Glomerular visceral epithelial cell (primary cell): ENCODE results near the gene LGR4.
A peak's percentile ranks its signal among the peaks of the same experiment; 100 is the strongest.

Experiments used
- DNase-seq: peaks from one replicate; pipeline ENCODE4 v3.0.0-alpha.2; 2016; ENCODE audit errors: extremely low spot score

LGR4 gene

DNA sequence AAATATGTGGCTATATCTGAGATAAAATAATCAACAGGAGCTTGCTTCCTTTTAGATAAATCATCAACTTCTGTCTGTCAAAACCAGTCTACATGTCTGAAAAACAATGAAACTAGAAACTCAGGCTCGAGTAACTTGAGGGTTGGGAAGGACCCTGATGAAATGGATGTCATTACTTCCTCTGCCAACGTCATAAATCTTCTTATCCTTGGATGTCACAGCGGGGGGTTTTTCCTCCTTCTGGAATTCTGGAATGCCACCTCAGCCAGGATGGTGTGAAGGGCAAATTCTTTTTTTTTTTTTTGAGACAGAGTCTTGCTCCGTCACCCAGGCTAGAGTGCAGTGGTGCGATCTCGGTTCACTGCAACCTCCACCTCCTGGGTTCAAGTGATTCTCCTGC is 13.4 kb downstream of the LGR4 start:
- DNase-seq = peak; percentile 38

DNA sequence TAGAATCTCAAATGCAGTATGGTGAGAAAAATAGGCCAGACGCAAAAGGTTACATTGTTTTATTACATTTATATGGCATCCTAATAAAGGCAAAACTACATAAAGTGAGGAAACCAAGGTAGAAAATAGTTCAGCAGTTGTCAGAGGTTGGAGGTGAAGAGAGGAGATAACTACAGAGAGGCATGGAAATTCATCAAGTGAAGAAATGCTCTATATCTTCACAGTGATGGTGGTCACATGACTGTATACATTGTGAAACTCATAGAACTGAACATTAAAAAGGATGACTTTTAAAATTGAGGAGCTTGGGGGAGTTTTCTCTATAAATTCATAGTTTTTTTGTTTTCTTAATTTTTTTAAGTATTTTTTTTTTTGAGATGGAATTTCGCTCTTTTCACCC is 14.4 kb downstream of the LGR4 start:
- no peak for DNase-seq

DNA sequence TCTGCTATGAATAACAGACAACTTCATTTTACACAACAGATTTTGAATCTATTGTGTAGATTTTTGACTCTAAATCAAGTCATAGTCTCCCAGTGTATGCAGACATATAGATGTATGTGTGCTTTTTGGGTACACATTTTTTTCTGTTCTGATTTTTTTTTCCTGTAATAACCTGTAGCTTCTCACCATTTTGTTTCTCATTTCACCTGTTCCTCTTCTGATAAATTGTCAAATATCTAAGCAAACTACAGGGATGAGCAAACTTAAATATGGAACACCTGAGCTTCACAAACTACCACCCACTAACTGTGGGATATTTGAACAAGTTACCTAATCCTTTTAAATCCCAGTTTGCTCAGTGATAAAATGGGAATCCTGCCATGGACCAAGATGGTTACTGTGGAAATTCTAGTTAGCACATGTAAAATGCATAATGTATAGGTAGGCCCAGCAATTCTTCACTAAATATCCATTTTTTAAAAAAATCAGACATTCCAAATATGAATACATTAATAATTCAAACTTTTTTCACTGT is 15.7 kb downstream of the LGR4 start:
- no peak for DNase-seq

DNA sequence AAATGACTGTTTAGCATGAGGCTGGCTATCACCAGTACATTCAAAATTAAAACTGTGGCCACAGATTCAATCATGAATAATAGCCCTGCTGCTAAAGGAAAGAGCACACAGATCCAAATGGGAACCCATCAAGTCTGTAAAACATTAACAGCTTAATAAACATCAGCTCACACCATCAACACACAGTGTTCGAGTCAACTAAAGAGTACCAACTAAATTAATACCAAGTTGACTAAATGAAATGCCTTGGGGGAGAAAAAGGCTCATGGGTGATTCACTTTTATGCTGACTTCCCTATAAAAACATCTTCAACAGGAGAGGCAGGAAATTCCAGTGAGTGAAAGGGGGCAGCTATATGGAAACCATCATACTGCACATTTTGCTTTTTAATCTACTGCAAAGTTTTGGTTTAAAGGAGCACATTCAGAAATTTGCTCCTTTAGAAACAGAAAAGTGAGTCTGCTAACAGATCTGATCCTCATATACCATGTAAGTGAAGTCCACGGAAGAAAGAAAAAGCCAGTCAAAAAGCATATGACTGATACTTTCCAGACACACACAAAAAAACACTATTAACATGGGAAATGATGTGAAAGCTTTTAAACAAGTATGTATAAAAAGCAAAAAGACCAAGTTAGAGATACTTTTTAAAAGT is 16.3 kb downstream of the LGR4 start:
- DNase-seq = peak; percentile 53

DNA sequence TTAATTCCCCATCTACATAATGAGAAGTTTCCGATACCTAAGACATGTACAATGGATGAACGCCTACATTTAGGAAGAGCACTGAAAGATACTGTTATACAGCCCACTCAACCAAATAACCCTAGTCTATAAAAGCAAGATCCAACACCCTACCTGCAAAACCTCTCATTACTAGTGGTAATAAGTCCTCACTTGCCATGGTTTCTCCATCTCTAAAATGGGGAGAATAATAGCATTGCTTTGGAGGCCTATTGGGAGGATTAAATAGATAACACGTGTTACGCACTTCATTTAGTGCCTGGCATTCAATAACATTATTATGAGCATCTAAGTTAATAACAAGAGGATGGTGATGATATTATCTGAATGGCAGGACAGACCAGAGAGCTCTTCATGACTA is 16.9 kb downstream of the LGR4 start:
- DNase-seq = no peak

DNA sequence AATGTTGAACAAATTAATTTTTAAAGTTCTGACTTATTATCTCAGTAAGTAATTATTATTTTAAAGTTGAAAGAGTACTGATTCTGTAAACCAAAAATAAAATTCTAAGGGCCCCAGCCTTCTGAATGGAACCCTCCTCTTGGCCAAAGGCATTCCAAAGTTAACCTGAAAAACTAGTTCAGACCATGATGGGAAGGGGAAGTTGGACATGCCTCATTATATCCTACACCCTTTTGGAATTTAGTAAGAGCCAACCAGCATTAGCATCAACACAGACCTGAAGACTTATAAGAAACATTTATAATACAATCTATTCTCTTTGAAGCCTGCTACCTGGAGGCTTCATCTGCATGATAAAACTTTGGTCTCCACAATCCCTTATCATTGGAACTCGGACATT is 18.9 kb downstream of the LGR4 start:
- DNase-seq = no peak

DNA sequence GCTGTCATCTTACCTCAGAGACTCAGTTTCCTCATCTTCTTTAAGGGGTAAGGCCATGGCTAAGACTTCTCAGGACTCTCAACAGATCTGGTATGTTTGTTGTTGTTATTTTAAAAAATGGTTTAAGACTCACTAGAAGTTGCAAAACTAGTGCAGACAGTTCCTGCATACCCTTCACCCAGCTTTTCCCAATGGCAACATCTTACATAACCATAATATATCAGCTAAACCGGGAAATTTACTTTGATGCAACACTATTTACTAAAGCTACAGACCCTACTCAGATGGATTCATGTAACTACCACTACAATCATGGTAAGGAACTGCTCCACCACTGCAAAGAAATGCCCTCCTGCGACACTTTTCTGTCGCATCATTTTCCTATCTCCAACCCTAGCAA is 20.4 kb downstream of the LGR4 start:
- DNase-seq = no peak

DNA sequence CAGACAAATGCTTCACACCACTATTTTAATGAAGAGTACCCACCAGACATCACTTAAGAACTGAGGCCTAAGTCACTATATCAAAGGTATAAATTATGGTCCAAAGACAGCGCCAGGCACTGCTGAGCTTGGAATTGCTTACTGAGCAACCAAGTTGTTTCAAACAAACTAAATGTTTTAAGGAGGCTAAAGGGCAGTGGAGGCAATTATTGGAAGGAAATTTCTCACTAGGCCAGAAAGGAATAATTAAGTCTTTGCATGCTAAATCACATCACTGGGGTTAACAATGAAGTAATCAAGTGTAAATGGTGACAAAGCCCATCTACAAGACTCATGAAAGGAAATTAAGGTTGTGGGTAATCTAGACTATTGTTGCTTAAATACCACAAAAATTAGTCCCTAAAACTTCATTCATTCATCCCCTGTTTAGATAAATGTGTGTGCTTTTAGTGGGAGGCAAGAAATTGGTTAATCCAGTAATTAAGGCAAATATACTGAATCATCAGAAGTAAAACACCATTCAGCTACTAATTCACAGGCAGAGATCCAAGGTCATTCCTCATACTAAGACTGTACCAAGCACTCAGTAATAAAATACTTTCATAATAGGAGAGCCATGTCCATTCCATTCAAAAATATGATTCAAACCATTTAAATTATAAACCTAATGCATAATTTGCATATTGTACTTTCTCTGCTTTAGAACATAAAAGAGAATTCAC is 21.2 kb downstream of the LGR4 start:
- no peak for DNase-seq

DNA sequence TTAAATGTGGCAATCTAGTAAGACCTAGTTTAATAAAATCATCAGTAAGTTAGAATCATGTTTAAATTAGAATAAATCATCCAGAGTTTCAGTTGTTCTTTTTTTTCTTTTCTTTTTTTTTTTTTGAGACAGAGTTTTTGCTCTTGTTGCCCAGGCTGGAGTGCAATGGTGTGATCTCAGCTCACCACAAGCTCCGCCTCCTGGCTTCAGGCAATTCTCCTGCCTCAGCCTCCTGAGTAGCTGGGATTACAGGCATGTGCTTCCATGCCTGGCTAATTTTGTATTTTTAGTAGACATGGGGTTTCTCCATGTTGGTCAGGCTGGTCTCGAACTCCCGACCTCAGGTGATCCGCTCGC is 24.4 kb downstream of the LGR4 start:
- peak; percentile 30 for DNase-seq

DNA sequence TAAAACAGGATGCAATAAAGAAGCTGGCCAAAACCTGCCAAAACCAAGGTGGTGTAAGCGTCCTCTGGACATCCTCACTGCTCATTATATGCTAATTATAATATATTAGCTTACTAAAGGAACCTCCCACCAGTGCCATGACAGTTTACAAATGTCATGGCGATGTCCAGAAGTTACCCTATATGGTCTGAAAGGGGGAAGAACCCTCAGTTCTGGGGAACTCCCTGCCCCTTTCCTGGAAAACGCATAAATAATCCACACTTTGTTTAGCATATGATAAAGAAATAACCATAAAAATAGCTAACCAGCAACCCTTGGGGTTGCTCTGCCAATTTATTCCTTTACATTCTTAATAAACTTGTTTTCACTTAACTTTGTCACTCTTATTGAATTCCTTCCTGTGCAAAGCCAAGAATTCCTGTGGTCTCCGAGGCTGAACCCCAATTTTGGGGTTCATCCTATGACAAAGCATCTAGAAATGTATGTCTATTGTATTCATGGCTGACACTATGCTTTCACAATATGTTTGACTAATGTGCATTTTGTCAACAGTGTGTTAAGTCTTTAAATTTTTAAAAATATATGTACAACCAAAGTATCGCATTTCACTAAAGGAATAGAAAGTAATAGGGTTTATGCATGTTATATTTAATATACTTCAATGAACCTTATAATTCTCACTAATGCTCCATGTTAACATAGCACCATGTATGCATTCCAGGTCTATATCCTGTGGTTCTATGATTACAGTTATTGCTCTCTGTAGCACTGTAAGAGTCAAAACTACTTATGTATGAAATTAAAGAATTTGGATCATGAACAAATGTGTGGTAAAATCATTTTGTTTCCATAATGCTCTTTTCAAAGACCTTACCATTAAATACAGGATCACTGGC is 25.1 kb downstream of the LGR4 start:
- DNase-seq = peak; percentile 35

DNA sequence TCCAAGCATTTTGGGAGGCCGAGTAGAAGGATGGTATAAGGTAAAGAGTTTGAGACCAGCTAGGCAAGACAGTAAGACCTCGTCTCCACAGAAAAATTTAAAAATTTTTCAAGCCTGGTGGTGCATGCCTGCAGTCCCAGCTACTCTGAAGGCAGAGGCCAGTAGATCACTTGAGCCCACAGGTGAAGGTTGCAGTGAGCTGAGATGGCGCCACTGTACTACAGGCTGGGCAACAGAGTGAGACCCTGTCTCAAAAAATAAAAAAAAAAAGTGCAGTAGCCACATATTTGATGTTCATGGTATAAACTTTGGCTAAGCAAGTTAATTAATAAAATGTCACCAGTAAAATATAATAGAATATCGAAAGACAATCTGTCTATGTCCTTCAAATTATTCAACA is 27.0 kb downstream of the LGR4 start:
- no peak for DNase-seq

DNA sequence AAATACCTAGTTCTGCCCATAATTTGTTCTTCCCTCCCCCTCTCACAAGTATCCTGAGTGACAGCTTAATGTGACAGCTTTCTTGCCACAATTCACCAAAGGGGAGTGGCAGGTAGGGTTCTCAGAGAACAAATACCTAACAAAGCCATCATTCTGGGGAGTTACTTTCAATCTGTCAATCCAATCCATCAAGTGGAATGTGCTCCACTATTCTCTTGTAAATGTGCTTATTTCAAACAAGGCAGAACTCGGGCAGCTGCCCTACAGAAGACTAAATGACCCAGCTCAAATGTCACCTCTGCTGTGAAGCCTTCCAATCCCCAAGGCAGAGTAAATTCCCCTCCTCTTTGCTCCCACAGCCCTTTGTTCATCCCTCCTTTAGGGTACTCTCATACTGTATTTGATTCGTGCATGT is 27.8 kb downstream of the LGR4 start:
- no peak for DNase-seq

DNA sequence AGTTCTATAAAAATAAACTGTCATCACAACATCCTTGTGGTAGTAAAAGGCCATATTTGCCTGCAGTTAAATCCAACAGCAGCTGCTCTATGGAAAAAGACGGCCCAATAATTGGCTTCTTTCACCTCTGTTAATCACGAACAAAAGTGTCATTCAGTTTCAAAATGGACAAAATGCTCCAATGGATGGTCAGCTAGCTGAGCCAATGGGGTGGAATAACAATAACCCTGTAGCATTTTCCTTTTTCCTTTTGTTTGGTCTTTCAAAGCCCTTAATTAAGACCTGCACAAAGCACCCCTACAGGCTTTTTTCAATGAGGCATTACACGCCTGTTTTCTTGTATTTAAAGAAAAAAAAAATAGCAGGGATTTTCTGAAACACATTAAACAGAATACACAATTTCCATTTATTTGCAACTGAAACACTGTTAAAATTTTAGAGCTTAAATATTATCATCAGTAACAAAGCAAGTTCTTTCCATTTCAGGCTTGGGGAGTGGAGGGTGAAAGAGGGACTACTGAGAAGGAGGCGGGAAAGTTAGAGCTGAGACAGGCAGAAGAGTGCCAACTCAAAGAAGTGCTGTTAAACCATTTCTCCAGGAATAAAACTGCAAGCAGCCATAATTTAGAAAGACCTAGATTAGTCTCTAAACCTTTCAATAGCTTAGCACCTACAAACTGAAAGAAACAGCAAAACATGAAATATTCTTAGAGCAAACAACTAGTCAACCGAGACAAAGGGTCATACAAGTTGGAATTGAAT is 28.7 kb downstream of the LGR4 start:
- no peak for DNase-seq

DNA sequence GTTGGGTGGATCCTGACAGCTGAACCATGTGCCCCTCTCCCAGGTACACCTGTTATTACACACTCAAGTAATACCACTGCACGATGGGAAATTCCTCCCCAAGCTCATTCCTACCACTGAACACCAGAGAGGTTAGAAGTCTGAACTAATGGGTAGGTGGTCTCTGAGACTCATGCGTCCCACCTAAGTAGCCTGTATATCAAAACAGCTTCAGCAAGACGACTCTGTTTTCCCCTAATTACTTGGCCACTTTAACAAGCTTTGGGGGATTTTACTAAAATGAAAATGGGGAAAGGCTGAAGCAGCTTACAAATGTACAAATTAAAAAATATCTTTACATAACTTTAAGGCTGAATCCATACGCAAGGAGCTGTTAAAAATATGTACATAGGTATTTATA is 29.4 kb downstream of the LGR4 start:
- no peak for DNase-seq

DNA sequence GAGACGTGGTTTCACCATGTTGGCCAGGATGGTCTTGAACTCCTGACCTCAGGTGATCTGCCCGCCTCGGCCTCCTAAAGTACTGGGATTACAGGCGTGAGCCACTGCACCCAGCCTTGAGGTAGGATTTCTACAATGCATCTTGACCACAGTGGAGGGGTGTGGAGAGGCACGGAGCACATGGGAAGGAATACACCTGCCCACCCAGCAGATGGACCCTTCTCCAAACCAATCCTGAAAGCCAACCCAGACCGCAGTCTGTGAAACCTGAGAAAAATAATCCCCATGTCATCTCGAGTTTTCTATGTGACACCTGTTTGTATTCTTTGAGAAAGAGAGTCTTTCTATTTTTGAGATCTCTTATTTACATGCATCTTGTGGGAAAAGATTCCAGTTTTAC is 32.5 kb downstream of the LGR4 start:
- DNase-seq = no peak

DNA sequence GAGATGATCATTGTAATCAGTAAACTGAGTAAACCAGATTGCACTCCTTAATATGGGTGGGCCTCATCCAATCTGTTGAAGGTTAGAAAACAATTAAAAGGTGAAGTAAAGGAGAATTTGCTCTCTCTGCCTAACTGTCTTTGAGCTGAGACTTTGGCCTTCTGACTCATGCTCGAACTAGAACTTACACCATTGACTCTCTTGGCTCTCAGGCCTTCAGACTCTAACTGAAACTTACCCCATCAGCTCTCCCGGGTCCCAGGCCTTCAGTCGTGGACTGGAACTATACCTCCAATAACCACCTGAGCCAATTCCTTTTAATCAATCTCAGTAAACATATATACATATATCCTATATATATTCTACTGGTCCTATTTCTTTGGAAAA is 34.0 kb downstream of the LGR4 start:
- DNase-seq = no peak

DNA sequence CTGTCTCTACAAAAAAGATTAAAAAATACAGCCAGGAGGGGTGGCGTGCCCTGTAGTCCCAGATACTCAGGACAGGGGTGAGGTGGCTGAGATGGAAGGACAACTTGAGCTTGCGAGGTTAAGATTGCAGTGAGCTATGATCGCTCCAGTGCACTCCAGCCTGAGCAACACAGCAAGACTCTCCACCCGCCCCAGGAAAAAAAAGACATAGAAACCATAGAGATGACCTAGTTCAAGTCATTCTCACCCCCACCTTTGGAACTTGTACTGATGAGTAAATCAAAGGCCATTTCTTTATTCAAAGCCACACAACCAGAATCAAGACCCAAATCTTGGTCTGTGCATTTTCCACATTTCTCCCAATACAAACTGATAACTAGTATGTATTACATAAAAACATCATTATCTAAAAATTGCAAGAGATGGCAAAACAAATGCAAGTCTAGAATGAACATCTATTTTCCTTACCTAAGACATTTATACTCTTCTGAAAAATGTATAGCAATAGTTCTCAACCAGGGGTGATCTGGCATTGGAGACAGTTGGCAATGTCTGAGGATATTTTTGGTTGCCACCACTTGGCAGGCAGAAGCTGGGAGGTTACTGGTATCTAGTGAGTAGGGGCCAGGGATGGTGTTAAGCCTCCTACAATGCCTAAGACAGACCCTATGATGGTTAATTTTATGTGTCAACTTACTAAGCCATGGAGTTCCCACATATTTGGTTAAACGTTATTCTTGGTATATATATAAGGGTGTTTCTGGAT is 34.6 kb downstream of the LGR4 start:
- DNase-seq = no peak

DNA sequence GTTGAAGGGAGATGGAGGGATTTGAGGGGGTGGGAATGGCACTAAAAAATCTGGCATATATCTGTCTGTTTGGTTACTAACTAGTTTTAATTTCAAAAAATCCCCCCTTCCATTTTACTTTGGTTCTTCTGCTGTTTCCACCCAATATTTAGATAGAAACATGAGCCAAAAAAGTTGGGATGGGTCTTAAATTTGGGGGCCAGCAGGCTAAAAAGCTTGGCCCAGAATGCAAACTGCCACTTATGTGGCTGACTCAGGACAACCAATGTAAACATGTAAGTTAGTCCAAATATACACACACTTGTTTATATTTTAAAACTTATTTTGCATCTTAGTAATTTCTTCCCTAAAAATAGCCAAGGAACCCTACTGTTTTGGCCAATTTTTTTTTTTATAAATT is 35.7 kb downstream of the LGR4 start:
- no peak for DNase-seq

DNA sequence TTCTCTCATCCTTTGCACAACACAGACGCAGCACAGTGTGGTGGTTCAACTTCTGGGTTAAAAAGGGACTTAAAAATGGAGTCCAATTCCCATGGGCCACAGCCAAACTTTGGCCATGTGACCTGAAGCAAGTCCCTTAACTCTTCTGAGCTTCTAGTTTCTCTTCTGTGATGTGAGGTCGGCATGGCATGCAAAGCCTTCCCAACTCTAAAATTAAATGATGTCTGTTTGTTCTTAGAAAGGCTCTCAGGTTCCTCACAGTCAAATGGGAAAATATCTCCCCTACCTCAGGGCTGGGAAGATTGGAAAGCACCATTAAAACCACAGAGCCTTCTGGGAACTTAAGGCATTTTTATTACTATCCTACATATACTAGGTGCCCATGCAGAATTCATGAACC is 38.8 kb downstream of the LGR4 start:
- no peak for DNase-seq

DNA sequence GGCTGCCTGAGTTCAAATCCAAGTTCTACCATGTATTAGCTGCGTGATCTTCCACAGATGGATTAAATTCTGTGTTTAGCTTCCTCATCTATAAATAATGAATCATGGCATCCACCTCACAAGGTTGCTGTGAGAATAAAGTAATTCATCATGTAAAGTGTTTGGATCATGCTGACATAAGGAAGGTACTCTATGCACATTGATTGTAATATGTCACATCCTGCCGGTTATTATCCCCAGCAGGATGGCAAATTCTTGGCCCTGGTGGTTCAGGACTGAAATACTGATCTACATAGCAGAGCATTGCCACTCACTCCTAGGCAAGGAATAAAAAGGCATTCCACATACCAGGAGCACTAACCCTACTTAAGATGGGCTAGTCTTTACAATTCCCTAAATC is 40.8 kb downstream of the LGR4 start:
- DNase-seq = no peak

DNA sequence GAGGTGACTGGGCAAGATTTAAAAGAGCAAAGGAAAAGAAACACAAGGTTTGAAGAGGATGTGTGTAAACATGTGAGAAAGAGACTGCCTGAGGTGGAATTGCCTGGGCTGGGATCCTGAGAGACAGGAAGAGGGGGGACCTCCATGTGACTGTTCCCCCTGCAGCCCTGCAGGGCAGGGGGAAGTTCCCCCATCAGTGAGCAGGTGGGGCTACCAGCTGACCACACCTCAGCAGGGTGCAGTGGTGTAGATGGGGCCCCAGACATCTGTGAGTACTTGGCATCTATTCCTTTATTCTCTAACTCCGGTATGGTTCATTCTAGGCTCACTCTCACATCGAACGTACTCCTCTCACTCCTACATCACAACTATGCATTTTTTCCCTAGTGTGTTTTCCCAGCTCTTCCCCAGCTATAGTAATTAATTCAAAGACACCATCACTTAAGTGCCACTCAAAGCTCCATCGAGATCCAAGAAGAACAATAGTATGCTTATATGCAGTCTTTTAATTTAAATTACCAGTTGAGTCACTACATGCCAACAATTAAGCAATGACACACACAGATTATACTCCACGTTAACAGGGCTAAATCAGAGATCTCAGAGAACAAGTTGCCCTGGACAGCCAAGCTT is 42.7 kb downstream of the LGR4 start:
- DNase-seq = no peak
